CMK (cell line): ENCODE measurements around the gene PTGDS.

Experiments used
- DNase-seq: peaks from one replicate; pipeline ENCODE4 v3.0.0-alpha.2; 2010; ENCODE audit warnings: low read depth

PTGDS gene

GRCh38 chr9:136946228-136947027, 30.9 kb upstream of the PTGDS start:
- no peak for DNase-seq

DNA sequence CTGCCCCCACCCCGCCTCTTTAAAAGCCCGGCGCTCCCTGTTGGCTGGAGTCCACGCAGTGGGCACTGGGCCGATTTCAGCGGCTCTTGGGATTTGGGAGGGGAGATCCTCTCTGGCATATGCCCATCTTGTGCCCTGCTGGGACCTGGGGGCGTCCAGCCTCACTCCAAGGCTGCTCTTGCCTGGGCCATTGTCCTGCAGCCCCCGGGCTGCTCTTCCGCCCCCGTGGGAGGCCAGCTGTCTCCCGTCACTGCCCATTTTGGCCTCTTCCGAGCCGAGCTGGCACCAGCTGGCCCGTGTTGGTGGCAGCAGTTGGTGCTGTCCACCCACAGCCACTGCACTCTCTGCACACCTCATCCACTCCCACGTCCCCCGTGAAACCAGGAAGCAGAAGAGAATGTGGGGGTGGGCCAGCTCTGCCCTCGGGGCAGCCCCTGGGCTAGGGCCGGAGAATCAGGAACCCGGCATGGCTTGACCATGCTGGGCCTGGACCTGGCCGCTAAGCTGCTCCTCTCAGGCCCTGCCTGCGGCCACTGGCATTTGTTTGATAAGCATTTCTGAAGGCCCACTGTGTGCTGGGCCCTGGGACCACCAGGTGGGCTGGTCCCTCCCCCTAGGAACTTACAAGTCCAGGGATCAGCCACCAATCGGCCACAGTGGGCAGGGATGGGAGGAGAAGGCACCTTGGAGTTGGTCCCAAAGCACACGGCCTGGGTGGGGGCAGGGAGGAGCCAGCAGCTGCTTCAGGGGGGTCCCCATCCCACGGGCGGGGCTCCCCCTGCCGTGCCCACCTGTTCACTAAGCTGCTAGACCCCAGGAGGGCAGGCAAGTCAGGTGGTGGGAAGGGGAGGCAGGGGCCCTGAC, 30.0 kb upstream of the PTGDS start:
- no peak for DNase-seq

- DNase-seq, result no peak
These were observed 29.3 kb upstream of the PTGDS start for GRCh38 chr9:136947955-136948510.

GRCh38 chr9:136949239-136949816, 28.0 kb upstream of the PTGDS start:
- no peak for DNase-seq

DNA sequence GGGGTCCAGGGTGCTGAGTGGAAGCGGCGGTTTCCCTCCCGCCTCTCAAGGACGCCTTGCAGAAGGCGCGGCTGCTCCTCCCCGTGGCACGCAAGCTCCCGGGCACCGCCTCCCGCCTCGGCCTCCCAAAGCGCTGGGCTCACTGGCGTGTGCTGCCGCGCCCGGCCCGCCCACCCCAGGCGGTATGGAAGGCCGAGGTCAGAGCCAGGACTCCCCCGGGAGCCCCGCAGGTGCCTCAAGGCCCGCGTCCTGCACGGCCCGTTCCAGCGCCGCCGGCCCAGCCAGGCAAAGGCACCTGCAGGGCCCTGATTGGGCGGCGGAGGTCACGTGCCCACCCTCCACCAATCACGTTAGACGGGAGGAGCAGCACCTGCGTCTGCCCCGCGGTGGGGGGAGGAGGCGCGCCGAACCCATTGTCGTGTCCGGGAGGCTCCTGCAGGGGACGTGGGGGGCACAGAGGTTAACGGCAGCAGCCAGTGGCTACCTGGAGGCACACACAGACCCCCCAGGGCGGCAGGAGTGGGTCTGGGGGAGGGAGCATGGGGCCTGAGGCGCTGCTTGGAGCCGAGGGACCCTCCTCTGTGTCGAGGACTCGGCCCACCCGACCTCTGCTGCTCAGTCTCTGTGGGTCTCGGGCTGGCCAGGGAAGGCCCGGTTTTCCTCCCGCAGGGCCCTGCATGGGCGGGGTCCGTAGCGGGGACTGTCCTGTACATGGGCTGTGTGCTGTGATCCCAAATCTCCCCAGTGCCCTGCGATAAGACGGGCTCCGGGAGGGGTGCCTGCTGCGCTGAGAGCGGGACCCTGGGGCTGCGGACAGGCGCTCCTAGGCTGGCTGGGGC, 27.3 kb upstream of the PTGDS start:
- peak; percentile 95 for DNase-seq

- DNase-seq, result no peak
These were observed 26.5 kb upstream of the PTGDS start for GRCh38 chr9:136950656-136951276.

DNA sequence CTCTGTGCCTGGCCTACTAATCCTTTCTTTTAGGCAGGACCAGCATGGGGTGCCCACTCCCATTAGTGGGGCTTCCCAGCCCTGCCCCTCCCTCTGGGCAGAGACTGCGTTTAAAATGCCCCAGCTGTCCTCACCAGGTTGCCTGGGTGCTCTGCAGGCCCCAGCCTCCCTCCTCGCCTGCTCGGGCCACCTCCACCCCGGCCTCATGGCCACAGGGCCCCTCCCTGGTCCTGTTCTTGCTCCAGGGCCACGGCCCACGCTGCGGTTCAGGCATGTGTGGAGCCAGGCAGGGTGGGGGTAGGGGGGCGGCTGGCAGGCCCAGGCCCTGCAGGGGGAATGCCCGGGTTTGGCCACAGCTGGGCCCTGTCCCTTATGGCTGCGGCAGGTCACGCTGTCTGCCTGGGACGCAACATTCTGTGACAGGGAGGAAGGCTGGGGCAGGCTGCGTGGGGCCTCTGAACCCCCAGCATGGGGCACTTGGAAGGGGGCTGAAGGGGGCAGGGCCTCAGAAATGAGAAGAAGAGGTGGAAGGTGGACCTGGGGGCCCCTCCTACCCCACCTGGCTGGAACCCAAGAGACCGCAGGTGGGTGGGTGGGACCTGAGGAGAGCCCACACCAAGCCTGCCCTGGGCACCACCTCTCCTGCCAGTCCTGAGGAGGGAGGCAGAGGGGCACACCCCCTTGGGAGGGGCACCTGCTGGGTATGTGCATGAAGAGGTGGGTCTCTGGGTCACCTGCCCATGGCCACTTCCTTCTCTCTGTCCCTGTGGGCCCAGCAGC, 25.6 kb upstream of the PTGDS start, which contains the start of gene LCN12:
Gene LCN12 (plus strand): TSS at position 733 of the 780 bp plus-strand sequence. CDS start 55 bp downstream, outside the sequence.
- no peak for DNase-seq

DNA sequence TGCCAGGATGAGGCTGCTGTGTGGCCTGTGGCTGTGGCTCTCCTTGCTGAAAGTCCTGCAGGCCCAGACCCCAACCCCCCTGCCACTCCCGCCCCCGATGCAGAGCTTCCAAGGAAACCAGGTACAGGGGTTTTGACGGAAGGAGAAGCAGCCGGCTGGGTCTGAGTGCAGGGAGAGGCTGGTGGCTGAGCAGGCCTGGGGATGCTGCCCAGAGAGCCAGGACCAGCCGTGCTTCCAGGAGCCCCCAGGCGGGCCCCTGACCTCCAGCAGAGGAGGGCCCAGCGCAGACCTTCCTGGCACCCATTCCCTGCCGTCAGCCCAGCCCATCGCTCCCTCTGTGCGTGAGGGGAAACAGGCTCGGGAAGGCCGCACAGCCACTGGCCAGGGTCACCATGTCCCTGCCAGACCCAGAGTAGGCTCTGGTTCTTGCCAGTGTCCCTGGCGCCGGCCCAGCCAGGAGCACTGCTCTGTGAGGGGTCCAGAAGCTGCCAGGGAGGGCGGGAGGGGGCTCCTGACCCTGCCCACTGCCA, 24.9 kb upstream of the PTGDS start:
- DNase-seq, result no peak

DNA sequence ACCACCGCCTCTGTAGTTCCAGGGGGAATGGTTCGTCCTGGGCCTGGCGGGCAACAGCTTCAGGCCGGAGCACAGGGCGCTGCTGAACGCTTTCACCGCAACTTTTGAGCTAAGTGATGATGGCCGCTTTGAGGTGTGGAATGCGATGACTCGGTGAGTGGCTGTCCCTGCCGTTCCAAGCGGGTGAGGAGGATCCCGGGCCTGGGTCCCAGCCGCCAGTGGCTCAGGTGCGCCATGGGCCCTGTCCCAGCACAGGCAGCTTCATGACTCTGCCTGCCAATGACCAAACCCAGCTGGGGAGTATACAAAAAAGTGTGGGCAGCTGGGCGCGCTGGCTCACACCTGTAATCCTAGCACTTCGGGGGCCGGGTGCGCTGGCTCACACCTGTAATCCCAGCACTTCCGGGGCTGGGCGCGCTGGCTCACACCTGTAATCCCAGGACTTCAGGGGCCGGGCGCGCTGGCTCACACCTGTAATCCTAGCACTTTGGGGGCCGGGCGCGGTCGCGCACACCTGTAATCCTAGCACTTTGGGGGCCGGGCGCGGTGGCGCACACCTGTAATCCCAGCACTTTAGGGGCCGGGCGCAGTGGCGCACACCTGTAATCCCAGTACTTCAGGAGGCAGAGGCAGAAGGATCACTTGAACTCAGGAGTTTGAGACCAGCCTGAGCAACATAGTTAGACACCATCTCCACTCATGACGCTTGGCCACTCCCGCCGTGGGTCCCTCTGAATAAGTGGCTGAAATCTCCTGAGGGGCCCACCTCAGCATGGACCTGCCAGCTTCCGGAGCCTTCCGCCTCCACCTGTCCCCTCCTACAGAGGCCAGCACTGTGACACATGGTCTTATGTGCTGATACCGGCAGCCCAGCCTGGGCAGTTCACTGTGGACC, 24.2 kb upstream of the PTGDS start:
- DNase-seq, result no peak

DNA sequence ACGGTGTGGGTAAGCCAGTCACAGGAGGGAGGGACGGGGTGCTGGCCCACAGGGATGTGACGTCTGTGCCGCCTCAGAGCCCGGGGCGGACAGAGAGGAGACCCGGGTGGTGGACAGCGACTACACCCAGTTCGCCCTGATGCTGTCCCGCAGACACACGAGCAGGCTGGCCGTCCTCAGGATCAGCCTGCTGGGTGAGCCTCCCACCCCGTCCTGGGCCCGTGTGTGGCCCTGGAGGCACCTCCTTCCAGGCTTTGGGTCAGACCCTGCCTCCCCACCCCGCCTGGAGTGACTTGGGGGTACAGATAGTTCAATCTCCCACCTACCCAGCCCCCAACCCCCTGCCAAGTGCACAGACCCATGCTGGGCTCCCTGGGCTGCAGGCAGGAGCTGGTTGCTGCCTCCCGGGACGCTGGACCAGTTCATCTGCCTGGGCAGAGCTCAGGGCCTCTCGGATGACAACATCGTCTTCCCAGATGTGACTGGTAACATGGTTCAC, 23.5 kb upstream of the PTGDS start:
- no peak for DNase-seq

- no peak for DNase-seq
These were observed 22.8 kb upstream of the PTGDS start for GRCh38 chr9:136954270-136955083.

DNA sequence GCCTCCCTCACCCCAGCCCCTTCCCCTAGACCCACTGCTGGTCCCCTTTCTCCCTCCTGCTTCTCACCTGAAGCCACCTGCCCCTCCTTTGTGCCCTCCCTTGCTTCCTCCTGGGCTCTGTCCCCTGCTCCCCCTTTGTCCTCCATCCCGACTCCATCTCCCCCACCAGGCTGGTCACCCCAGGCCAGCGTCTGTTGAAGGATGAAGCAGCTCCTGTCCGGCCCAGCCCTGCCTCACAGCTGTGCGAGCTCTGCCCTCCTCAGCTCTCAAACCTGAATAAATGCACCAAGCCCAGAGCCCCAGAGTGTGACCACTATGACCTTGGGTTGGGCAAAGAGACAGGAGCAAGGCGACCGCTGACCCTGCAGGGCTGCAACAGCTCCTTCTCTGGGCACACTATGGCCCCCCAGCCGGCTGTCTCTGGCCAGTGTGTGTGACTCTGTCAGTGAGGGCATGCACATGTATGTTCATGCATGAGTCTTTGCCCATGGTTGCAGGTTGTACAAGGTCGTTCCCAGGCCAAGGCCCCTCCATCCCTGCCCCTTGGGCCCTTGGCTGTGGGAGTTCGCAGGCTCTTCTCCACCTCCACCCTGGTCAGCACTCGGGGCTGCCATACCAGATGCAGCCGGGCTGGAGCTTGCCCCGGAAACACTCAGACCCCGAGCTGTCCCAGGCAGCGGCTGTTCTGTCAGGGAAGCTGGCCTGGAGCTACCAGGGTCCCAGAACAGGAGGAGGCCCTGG, 21.9 kb upstream of the PTGDS start:
- no peak for DNase-seq

DNA sequence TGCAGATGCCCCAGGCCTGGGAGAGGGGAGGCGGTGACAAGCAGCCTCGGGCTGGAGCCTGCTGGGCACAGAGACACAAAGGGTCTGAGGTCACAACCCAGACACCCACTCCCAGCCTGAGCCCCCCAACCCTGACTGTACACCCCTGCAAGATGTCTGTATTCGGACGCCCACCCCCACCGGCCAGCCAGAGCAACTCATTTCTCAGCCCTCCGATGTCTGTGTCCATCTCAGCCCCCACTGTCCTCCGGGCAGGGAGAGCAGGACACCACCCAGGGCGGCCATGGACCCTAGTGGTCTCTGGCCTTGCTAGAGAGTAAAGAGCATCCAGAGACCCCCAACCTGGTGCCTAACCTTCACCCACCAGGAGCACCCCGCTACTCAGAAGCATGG, 21.4 kb upstream of the PTGDS start:
- no peak for DNase-seq

DNA sequence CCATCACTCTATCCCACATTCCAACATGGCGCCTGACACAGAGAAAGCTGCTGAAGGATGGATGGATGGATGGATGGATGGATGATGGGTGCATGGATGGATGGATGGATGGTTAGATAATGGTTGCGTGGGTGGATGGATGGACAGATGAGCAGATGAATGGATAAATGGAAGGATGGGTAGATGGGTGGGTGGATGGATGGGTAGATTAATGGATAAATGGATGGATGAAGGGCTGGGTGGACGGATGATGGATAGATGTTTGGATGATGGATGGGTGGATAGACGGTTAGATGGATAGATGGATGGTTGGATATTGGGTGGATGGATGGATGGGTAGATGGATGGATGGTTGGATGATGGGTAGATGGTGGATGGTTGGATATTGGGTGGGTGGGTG, 20.7 kb upstream of the PTGDS start:
- no peak for DNase-seq

GRCh38 chr9:136957461-136957860, 19.8 kb upstream of the PTGDS start:
- DNase-seq, result no peak

DNA sequence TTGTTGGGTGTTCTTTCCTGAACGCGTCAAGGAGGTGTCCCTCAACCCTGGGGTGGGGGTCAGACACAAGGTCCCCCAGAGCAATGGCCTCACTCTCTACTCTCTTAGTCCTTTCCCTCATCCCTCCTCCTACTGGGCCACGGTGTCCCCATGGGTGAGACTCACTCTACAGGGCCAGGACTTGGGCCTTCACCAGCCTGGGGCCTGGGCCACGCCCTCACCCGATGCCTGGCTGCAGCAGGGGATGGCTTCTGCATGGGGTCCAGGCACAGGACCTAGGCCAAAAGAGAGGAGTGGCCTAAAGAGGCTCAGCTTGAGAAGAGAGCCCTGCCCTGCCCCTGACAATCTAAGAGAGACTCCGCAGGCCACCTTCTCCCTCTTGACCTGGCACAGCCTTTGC, 19.4 kb upstream of the PTGDS start:
- DNase-seq, result no peak

DNA sequence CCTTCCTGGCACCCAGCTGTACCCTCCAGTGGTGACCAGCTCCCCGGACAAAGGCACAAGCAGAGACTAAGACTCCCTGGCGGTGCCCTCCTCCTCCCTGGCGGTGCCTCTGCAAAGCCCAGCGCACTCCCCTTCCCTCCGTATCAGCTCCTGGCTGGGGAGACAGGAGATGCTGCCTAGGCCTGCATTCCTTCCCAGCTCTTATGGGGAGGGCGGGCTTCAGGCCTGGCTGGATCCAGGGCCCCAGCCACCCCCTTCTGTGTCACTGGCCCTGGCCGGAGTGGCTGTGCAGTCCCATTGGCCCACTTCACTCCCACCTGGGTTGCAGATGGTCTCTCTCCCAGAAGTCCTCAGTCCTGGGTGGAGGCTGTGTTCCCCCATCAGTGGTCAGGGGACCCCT, 18.8 kb upstream of the PTGDS start:
- no peak for DNase-seq
